HG03571 (cell line): ENCODE measurements around the gene EIF2D.
"Not testable (repeated sequence)": the region's sequence is repeated elsewhere in the genome, so short reads cannot be mapped to it uniquely, and the experiment has no call there.

Experiments
- ATAC-seq: cut with Tn5 transposase; IDR thresholded peaks from one replicate; pipeline ENCODE4 v1.9.1; 2021; ENCODE audit not compliant: unreplicated experiment

The EIF2D gene, protein sequence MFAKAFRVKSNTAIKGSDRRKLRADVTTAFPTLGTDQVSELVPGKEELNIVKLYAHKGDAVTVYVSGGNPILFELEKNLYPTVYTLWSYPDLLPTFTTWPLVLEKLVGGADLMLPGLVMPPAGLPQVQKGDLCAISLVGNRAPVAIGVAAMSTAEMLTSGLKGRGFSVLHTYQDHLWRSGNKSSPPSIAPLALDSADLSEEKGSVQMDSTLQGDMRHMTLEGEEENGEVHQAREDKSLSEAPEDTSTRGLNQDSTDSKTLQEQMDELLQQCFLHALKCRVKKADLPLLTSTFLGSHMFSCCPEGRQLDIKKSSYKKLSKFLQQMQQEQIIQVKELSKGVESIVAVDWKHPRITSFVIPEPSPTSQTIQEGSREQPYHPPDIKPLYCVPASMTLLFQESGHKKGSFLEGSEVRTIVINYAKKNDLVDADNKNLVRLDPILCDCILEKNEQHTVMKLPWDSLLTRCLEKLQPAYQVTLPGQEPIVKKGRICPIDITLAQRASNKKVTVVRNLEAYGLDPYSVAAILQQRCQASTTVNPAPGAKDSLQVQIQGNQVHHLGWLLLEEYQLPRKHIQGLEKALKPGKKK

DNA sequence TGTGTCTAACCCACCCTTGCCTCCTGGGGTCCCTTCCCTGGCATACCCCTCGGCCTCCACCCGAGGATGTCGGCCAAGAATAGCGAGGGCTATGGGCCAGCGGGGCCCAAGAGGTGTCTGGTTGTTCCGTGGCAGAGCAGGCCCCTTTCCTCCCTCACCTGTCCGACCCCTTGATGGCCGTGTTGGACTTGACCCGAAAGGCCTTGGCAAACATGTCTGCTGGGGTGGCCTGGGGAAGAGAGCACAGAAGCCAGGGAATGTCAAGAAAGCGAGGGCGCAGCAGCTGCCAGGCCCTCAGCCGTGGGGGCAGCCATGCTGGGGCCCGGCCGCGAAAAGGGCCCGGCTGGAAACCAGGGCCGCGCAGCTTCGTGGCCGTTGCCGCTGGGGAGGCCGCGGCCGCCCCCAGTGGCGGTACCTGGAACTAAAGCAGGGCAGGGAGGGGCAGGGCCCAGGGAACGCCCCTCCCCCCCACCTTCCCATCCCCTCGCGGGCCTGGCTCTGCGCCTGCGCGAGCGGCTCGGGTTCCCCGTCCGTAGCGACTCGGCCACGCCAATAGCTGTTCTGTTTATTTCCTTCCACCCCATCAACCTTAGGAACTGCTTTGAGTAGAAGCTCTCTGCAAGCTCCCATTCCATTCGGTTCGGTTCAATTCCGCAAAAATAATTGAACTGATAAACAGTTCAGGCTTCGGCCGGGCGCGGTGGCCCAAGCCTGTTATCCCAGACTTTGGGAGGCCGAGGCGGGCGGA lies at the start of gene EIF2D:
Gene EIF2D, minus strand, starts transcription at position 337 of the 748 bp plus-strand sequence. Its CDS starts 123 bp downstream, at position 214.
- peak; percentile 86 for ATAC-seq

DNA sequence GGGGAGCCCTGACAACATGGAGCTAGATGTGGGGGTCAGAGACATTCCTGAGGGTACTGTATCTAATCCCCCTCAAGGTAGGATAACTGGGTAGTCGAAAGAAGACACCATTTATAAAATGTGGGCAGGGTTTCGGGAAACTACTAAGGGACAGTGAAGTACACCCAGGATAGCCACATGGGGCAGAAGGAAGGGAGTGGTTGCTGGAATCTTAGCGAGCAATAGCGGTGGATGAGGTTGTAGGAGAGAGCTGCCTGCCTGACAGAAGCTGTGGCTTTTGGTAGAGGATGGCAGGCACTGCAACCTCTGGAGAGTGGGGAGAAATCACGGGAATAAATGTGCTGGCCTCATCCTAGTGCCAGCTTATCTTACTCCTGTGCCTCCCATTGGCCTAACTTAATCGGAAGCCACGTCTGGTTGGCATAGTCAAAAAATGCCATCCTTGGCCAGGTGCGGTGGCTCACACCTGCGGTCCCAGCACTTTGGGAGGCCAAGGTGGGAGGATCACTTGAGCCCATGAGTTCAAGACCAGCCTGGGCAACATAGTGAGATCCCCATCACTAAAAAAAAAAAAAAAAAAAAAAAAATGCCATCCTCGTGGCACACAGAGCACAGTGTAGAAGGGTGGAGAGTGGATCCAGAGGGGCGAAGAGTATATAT lies 49.0 kb upstream of the EIF2D start:
- no peak for ATAC-seq

DNA sequence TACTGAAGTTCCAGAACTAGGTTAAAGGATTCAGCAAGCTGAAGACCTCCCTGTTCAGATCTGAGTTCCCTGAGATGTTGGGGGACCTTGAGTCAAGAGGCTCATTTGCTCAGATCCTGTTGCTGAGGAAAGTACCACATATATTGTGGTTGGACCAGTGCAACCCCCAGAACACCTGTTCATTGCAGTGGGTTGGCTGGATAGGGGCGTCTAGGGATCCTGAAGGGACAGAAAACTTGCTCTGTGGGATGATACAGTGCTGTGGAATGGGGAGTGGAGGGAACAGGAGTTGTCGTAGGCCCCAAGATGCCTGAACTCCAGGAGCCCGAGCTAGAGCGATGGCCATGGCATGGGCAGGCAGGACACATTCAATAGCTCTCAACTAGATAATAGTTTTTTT lies 47.9 kb upstream of the EIF2D start:
- no peak for ATAC-seq

DNA sequence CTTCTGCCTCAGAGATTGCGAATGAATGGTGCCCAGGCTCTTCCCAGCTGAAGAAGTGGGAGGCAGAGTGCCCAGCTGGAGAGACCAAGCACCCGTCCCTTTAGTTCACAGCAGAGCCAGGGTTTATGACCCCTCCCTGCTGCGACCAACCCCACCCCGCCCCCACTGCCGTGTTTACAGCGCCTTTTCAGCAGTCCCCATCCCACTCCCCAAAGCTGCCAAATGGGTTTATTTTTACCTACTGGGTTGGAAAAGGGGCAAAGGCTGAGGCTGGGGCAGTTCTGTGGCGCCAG lies 46.7 kb upstream of the EIF2D start:
- no peak for ATAC-seq

DNA sequence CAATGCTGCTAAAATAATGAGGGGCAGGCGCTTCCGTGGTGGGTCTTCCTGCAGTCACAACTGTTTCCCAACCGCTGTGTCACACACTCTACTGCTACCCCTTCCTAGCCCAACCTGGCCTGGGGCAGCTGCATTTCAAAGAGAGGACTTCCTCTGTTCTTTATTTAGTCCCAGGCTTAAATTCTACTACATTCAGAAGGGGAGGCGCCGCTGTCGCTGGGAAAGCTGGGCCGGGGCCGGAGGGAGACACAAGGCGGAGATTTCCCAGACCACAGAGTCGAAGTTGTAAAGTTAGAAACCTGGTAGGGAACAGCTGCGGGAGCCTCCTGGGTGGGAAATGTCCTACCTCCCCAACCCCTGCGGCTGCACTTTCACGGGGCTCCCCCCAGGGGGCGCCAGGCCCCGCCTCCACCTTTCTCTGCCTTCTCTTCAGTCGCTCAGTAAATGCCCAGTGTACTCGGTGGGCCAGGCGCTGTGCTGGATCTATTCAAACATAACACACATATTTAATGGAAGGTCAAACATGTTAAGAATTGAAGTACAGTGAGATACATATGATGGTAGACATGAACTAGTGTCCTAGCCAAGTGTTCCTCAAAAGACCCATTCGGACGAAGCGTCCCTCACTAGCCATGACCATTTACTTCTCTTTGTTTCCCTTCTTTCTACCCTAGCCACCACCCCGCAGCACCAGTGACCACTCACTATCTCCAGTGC lies 46.2 kb upstream of the EIF2D start:
- no peak for ATAC-seq

DNA sequence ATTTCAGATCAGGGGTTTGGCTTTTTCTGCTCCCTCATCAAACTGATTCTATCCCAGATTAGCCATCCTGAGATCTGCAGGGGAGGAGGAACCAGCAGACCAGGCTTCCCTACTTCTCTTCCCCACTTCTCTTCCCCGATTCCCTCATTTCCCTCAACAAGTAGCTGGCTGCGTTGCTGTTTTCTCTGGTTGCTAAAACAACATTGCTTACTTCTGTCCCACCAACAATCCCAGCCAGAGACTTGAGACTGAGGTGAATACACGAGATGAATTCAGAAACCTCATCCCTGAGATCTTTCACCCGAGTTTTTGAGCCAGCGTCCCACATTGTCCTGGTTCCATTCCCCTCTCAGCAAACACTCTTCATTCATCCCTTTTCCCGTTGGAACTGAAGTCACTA lies 45.5 kb upstream of the EIF2D start:
- ATAC-seq = no peak

DNA sequence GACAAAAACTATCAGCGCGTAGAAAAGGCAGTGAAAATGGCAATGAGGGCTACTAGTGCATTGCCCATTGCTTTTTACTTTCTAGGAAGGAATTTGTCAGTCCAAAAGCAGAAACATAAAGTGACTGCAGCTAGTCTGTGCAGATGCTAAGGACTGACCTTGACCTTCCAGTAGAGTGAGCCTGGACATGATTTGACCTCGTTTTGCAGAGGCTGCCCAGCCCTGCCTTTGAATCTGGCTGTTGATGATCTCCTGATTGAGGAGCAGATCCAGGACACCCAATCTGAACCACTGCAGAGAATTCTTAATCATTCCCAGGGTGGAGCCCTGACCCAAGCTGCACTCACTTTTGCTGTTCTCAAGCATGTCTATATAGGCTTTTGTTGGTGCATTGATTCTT lies 44.7 kb upstream of the EIF2D start:
- ATAC-seq = no peak

DNA sequence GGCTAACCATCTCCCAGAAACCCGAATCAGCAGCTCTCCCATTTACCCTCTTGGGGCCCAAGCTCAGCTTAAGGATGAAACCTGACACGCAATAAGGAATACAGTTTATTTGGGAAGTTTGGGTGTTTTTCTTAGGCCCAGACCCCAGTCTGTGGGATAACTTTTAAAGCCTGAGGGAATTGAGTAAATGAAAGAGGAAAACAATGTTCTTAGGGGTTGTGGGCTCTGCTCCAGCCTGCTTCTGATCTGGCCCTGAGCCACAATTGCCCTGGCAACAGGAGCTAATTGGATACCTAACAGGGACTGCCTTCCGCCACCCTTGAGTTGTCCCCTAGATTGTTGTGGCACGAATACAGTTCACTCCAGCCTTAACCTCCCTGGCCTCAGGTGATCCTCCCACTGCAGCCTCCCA lies 43.2 kb upstream of the EIF2D start:
- no peak for ATAC-seq

DNA sequence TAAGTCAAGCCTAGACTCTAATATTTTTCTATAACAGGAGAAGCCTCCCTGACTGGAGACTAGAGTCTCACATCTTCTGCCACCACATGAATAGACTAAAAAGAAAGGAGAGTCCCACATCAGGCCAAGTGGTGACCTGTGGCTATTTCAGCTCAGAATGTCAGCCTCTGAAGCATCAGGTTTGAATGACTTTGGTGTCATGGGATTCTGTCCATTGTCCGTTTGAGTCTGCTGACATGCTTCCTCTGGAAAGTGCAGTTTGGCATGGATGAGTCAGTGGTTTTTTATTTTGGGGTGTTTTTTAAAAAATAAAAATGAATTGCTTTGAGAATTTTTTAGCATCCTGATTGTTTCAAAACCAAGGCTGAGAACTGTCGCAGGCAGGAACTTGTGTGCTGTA lies 42.6 kb upstream of the EIF2D start:
- ATAC-seq = no peak

DNA sequence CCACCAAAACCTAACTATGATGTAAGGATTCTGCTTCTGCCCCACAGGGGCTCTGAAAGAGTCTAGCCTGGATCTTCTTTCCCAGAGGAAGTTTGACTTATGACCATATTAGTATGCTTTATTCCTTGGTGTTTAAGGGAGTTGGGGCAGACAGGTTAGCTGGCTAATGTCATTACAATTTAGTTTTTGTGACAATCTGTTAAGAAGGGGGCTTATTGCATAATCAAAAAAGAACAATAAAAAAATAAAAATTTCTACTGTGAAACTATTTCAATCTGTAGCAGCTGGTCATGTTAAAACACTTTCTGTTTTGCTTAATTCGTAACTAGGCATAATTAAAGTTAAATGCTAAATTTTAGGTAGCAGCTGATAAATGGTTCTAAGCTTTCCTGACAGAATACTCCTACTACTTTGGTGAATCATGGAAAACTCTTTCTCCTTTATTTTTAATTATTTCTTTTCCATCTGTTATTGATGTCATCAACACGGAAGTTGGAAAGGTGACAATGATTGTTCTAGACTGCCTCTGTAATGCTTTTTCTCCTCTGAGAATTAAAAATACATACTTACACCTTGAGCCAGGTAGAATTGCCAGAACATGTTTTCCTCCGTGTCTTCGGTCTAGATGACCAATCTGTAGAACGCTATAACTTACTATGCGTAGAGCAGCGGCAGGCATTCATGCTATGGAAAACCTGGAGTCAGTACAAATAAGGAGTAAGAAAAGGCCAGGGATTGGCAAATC lies 41.6 kb upstream of the EIF2D start:
- no peak for ATAC-seq

DNA sequence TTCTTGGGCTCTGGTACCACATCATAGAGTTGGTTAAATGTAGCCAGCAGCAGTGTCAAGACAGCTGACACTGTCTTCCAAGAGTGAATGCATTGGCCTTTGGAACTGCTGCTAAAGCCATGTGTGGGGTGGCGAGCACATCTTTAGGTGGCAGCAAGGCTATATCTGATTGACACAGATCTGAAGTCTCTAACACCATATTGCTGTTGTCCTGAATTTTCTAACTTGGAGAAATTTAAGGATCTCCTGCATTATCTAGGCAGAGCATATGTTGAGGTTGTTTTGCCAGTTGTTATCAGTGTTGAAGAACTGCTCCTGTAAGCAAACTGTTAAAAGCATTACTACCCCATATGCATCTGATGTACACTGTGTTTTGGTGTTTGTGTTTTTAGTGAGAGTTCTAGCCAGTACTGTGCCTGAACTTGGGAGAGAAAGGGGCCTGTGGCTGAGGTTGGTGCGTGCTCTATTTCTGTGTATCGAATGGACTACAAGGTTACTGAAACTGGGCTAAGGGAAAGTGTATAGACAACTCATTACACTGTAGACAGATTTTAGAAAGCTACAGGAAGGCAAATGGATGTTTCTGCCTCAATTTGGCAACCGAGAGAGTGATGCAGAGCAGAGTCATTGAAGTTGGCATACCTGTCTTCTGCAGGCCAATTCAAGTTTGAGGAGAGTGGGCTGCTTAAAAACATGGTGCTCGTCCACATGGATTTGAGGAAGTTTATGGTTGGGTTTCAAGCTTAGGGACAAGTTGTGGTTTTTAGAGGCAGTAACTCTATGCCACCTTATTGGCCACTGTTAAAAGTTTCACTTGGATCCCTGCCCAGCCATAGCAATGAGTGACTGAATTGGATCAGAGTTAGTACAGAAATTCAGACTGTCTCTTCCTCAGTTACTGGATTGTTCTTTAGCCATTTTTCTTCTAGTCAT lies 40.0 kb upstream of the EIF2D start:
- no peak for ATAC-seq

DNA sequence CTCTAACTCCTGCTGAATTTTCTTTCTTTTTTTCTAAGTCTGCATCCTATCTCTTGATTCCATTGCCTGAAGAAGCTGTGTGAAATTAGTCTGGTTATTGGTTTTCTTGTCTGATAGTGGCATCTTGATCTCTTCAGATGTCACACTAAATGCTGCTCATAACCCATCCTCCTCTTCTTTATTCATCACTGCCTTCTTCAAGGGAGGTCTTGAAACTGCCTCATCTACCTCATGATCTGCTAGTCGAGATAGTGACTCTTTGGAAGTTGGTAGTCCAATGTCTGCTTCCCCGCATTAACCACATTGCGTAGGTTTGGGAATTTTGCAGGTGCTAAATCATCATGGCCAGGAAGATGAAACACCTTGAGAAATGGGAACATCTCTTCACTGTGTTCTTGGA lies 38.7 kb upstream of the EIF2D start:
- no peak for ATAC-seq

DNA sequence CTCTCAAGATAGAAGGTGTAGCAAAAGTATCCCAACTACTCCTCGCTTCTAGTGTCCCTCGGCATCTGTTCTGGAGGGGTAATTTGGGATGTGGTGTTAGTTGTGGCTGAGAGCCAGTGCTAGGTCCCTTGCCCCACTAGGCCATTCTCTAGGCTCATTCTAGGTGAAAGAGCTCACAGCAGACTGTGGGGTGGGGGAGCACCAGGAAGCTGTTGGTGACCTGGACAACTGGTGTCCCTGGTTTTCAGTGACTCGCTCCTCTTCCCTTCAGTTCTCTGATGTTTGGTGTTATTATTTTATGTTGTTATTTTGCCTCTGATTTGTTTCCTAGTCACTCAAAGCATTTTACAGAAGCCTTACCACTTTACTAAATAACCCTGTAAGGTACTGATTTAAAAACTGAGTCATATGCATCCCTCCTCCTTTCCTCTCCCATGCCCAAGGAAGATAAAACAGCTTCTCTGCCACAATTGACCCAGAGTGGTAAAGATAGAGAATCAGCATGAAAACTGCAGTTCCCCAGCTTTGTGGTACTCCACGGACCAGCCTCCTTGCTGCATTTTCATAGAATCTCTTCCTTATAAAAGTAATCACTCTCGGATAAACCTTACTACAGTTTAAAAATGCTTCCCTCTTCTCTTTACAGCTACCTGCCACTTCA lies 37.1 kb upstream of the EIF2D start:
- ATAC-seq = no peak

DNA sequence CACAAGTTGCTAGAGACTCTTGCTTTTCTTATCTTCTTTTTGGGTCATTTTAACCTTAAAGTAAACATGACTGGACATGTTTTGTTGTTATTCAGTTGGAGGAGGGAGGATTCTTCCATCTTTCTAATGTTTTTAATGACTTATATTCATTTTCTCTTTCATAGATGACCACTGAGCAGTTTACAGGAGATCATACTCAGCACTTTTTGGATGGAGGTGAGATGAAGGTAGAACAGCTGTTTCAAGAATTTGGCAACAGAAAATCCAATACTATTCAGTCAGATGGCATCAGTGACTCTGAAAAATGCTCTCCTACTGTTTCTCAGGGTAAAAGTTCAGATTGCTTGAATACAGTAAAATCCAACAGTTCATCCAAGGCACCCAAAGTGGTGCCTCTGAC lies 35.0 kb upstream of the EIF2D start:
- ATAC-seq = no peak

DNA sequence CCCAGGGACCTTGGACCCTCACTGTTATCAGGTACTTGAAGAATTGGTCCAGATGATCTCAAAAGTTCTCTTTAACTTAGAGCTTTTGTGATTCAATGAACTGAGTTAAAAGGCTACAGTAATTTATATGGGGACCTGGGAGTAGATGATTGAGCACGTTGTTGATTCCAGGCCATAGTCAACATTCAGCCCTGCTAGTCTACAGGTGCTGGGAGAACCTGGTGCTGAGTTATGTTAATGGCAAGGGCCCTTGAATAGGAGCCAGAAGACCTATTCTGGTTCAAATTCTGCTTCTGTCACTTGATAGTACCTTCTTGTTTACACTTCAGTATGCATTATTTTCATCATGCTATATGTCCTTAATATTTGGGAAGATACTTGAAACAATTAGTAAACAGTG lies 34.2 kb upstream of the EIF2D start:
- ATAC-seq = no peak

DNA sequence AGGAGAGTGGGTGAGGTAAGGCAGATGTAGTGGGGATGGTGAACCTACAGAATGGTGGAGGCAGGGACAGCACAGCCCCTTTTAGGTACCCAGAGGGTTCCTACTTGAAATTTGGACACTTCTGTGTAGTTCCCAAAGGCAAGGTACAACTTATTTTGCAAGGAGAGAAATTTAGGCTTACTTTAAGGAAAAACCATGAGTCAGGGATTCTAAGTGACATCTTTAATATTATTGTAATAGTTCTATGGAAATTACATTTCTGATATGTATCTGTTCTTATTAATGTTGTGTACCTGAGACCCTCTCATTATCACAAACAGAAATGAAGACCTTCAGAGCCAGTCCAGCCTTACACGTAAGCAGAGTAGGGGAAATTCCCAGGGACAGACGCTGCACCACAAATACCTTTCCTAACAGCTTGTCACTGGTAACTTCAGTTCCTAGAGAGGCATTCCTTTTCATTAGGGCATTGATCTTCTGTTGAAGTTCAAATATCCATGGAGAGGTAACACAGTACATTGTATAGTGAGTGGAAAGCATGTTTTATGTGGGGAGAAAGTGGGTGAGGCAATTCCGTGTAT lies 30.9 kb upstream of the EIF2D start:
- no peak for ATAC-seq

DNA sequence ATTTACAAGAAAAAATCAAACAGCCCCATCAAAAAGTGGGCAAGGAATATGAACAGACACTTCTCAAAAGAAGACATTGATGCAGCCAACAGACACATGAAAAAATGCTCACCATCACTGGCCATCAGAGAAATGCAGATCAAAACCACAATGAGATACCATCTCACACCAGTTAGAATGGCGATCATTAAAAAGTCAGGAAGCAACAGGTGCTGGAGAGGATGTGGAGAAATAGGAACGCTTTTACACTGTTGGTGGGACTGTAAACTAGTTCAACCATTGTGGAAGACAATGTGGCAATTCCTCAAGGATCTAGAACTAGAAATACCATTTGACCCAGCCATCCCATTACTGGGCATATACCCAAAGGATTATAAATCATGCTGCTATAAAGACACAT lies 29.8 kb upstream of the EIF2D start:
- ATAC-seq = not testable (repeated sequence)

DNA sequence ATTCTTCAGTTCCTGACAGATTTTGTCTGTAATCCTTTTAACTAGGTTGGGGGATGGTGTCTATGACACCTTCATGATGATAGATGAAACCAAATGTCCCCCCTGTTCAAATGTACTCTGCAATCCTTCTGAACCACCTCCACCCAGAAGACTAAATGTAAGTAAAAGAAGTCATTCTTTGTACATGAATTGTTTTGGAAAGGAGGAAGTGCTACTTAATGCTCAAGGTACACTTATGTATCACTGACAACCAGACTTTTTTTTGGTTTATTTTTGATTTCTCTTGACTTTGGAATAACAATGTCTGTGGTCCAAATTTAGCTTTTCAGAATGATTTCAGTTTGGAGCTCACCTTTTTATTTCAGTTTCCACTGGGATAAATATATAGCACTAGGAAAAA lies 25.3 kb upstream of the EIF2D start:
- ATAC-seq = no peak
